RPMI7951 (cell line): ENCODE results near the gene SV2C. TPM values are rescaled to one million over a fixed set of nuclear protein-coding genes. Genes with fewer than 3 reads are reported as not detected.

Experiments
- DNase-seq: peaks from one replicate; pipeline ENCODE4 v3.0.0-alpha.2; 2012; ENCODE audit warnings: low read depth
- total RNA-seq: library from RNA; depleted of rRNA; stranded (reverse); fragments of >200 nt; shearing (Covaris generic); gene quantifications from 2 replicates; pipeline ENCODE4 v1.2.3, GENCODE V29; 2014

Gene SV2C
- total RNA-seq, 1 experiment from 2014 or later: under 0.01 TPM

- DNase-seq: no peak
Observed at GRCh38 chr5:76379316-76379715, 296.1 kb downstream of the SV2C start.

DNA sequence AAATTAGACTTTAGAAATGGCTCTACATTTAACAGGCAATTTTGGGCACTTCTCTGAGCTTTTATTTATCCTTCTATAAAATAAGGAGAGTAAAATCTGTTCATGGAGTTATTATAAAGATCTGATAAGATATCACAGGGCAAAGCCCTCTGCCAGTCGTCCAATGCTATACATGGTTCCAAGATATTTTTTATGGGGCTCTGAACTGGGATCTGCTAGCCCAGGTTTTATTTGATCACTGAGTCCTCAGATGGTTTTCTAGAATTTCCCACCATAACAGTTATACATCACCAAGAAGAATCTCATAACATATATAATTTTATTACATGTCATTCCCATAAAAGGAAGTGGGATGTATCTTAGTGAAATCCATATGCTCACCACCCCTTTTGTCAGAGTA lies 296.7 kb downstream of the SV2C start:
- no peak for DNase-seq

DNA sequence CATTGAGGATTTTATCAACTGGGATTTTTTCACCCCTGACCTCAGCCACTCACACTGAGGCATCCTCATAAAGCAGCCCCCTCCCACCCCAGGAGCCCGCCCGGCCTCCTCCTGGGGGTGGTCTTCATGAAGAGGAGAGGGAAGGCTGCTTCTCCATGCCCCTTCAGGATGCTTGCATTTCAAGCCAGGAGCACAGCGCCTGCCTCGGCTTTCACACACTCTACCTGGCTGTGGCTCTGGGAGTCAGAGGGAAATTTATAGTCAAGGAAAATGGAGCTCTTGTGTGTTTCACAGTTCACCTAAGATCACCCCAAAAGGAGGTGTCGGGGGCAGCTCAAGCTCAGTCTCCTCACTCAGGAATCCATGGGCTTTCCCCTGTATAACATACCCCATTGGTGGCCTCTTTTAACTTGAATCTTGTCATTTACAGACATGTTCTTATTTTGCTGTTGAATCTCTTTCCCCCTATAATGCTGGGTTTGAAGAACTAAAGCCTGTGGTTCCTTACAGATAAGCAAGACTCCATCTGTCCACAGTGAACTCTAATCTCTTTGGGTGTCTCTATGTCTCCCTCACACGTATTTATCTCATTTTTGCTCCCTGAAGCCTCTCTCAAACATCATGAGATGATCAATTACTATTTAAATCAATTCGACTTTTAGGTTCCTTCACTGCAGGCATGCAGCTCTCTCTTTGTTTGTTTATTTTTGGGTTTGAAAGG lies 297.3 kb downstream of the SV2C start:
- DNase-seq: no peak

GRCh38 chr5:76383126-76383832 lies 300.1 kb downstream of the SV2C start:
- DNase-seq: no peak

GRCh38 chr5:76384189-76384588 lies 301.0 kb downstream of the SV2C start:
- no peak for DNase-seq

DNA sequence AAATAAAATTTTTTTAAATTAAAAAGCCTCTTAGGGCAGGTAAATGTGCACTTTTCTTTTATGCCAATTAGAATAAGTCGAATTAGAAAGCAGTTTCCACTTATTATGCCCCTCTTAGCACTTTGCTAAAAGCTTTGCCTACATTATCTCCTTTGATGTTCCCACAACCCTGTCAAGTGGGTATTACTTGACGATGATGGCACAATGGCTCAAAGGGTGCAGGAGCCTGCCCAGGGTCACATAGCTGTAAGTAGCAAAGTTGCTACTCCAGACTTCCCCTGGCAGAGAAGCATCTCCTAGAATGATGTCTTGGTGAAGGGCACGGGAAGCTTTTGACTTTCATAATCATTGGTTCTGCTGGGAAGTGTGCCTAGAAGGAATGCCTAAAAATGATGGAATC lies 301.5 kb downstream of the SV2C start:
- DNase-seq: no peak

GRCh38 chr5:76385540-76385939 lies 302.4 kb downstream of the SV2C start:
- no peak for DNase-seq

DNA sequence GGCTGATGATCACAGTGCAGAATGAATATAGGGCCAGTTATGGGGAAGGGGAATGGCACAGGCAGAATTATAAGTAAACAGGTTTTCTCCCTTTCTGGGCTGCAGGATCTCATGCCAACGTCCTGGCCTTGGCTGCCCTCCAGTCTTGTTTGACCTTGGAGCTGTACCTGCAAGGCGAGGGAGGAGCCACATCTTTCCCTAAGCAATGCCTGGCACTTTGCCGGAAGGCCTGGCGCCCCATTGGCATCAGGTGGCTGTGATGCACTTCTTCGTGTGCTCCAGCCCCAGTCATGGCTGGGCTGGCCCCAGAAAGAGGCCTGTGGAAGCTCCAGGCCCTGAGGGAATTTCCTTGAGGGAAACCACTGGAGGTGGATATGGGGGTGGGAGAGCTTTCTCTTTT lies 303.2 kb downstream of the SV2C start:
- no peak for DNase-seq

- no peak for DNase-seq
Observed at GRCh38 chr5:76388236-76388635, 305.1 kb downstream of the SV2C start.

DNA sequence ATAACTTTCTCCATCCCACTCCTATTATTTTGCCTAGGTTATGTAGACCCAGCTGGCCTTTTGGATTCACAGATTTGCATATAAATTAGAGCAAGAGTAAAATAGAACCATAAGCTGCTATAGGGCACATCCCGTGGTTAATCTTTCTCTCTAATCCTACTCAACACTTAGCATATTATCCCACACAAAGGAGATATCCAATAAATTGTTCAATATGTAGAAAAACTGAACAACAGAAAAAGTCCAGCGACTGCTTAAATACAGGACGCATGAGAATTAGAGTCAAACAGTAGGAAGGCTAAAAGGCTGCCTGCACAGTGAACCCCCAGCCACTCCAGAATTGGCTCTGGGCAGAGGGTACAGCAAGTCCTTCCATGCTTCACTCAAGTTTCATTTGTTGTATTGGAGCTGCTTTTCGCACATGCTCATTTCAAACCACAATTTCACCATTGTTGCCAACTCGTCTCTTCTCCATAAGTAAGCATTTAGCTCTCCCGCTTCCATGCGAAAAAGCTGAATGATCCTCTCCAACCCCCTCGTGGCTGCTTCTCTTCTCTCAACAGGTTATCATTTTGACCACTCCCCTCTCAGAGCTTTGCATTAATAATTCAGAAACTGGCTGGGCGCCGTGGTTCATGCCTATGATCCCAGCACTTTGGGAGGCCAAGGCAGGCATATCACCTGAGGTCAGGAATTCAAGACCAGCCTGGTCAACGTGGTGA lies 305.8 kb downstream of the SV2C start:
- DNase-seq: no peak

GRCh38 chr5:76389513-76390154 lies 306.5 kb downstream of the SV2C start:
- no peak for DNase-seq

DNA sequence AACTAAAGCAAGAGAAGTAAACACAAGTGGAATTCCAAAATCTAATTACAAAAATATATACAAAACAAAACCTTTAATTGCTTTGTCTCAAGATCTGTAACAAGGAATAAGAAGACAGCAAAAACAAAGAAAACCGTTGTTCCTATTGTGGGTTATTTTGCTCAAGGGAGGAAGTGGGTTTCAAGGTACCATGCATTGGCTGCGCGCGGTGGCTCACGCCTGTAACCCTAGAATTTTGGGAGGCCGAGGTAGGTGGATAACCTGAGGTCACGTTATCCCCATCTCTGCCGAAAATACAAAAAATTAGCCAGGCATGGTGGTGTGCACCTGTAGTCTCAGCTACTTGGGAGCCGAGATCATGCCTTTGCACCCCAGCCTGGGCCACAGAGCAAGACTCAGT lies 307.8 kb downstream of the SV2C start:
- DNase-seq: no peak

DNA sequence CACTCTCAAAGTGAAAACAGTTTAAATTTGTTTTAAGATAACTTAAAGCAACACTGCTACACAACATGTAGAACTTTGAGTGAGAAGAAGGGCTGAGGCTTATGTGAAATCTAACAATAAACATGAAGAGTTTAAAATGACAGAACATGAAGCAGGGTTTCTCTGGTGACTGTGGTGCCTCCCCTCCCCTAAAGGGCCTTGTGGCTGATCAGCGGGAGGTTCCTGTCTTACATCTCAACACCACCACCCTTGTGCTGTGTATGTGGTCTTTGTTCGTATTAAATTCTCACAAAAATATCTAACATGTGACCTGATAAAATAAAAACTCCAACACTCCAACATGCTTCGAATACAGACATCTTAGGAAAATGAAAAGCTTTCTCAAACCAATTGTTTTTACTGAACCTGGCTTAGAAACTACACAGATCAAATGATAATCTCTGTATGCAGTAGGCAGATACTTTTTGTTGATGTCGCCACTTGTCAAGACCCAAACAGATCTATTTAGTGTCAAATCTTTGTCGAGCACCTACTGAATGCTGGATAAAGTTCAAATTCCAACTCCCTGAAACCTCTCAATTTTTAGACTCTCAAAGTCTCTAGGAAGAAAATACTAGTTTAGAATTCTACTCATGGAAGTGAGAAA lies 310.0 kb downstream of the SV2C start:
- DNase-seq: no peak

- DNase-seq: no peak
Observed at GRCh38 chr5:76397200-76397599, 314.0 kb downstream of the SV2C start.

DNA sequence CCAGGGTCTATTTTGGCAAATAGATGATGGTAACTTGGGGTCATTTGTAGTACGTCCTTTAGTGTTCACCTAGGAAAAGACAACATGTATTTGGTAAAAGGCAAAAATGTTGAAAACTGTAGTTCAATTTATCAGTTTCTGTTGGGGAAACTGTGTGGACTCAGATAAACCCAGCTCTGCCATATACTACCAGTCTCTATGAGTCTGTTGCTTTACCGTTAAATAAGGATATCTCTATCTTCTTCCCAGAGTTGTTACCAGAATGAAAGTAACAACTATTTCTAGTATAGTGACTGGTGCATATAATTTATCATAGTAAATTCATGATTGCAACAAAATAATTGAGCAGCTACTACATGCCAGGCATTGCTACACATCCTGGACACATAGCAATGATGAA lies 316.1 kb downstream of the SV2C start:
- DNase-seq: no peak

GRCh38 chr5:76400466-76400865 lies 317.3 kb downstream of the SV2C start:
- DNase-seq: no peak

DNA sequence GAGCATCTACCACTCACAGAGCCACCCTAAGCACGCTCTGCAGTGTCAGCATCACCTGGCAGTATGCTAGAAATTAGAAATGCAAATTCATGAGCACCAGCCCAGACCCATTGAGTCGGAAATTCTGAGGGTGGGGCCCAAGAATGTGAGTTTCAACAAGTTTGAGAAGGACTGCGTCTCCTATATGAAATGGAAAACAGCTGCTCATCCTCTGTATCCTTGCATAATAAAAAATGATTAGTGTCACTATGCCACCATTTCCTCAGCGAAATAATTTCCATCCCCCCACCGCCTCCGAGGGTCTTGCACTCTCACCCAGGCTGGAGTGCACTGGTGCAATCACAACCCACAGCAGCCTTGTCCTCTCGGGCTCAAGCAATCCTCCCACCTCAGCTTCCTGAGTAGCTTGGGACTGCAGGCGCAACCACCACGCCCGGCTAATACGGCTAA lies 318.6 kb downstream of the SV2C start:
- DNase-seq: no peak

DNA sequence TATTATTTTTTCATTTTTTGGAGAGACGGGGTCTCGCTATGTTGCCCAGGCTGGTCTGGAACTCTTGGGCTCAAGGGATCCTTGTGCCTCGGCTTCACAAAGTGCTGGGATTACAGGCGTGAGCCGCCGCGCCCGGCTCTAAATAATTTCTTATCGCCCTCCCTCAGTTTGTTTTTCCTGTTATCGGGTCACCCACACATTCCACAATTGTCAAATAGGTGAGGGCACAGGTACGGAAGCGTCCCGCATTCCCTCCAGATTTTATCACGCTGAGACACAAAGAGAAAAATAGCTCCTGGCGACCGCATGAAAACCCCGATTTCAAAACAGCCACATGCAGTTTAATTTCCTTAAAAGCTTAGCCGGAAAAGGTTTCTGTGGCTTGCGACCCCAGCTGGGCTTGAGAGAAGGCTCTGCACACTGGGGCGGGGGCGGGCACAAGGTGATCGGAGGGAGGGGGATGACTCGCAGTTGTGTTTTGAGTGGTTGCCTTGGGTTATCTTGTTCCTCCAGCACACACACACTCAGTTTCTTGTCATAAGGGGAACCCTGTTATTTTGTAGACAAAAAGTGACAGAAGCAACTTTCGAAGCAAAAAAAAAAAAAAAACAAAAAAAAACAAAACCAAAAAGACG lies 319.2 kb downstream of the SV2C start:
- no peak for DNase-seq

GRCh38 chr5:76402886-76403765 lies 319.9 kb downstream of the SV2C start, which contains the start of gene IQGAP2:
Gene IQGAP2, plus strand, starts transcription at chr5:76403285. Its CDS starts 261 bp downstream, at chr5:76403546.
- peak; percentile 24 for DNase-seq
